HG02759 (cell line): ENCODE results near the gene DNAH6.

Experiments used
- ATAC-seq: cut with Tn5 transposase; IDR thresholded peaks from one replicate; pipeline ENCODE4 v1.9.1; 2021; ENCODE audit warnings: mild to moderate bottlenecking, moderate library complexity; ENCODE audit not compliant: unreplicated experiment

DNAH6 gene

GRCh38 chr2:84832772-84833461 is 316.6 kb downstream of the DNAH6 start:
- peak; percentile 79 for ATAC-seq

- ATAC-seq, result no peak
Measured at GRCh38 chr2:84833481-84834150, 317.3 kb downstream of the DNAH6 start.

- no peak for ATAC-seq
Measured at GRCh38 chr2:84836215-84836614, 319.9 kb downstream of the DNAH6 start.

GRCh38 chr2:84838434-84839145 is 322.3 kb downstream of the DNAH6 start:
- ATAC-seq, result no peak

GRCh38 chr2:84839851-84840250 is 323.6 kb downstream of the DNAH6 start:
- no peak for ATAC-seq

GRCh38 chr2:84840306-84840705 is 324.0 kb downstream of the DNAH6 start:
- no peak for ATAC-seq

GRCh38 chr2:84841577-84841976 is 325.3 kb downstream of the DNAH6 start:
- no peak for ATAC-seq

GRCh38 chr2:84844141-84844540 is 327.8 kb downstream of the DNAH6 start:
- ATAC-seq, result no peak

GRCh38 chr2:84846041-84846663 is 329.9 kb downstream of the DNAH6 start:
- no peak for ATAC-seq

- ATAC-seq, result no peak
Measured at GRCh38 chr2:84846741-84847142, 330.4 kb downstream of the DNAH6 start.

- ATAC-seq, result no peak
Measured at GRCh38 chr2:84847326-84848050, 331.2 kb downstream of the DNAH6 start.

GRCh38 chr2:84849271-84849952 is 333.1 kb downstream of the DNAH6 start:
- ATAC-seq, result no peak

GRCh38 chr2:84850471-84850870 is 334.2 kb downstream of the DNAH6 start:
- ATAC-seq, result no peak

- ATAC-seq, result no peak
Measured at GRCh38 chr2:84851876-84852275, 335.6 kb downstream of the DNAH6 start.

GRCh38 chr2:84854850-84855249 is 338.6 kb downstream of the DNAH6 start:
- ATAC-seq, result no peak

- ATAC-seq, result no peak
Measured at GRCh38 chr2:84855731-84856130, 339.4 kb downstream of the DNAH6 start.

- ATAC-seq, result peak; percentile 64
Measured at GRCh38 chr2:84856787-84857186, 340.5 kb downstream of the DNAH6 start.

- no peak for ATAC-seq
Measured at GRCh38 chr2:84857566-84857965, 341.3 kb downstream of the DNAH6 start.

- ATAC-seq, result no peak
Measured at GRCh38 chr2:84858123-84858522, 341.8 kb downstream of the DNAH6 start.

- no peak for ATAC-seq
Measured at GRCh38 chr2:84858937-84859336, 342.6 kb downstream of the DNAH6 start.
